Measurements from ENCODE around the gene SPPL3. TPM values are rescaled to one million over a fixed set of nuclear protein-coding genes. Genes with fewer than 3 reads are reported as not detected.

Gene SPPL3
- total RNA-seq, 1 experiment from 2014 or later = 51.1 TPM

DNA sequence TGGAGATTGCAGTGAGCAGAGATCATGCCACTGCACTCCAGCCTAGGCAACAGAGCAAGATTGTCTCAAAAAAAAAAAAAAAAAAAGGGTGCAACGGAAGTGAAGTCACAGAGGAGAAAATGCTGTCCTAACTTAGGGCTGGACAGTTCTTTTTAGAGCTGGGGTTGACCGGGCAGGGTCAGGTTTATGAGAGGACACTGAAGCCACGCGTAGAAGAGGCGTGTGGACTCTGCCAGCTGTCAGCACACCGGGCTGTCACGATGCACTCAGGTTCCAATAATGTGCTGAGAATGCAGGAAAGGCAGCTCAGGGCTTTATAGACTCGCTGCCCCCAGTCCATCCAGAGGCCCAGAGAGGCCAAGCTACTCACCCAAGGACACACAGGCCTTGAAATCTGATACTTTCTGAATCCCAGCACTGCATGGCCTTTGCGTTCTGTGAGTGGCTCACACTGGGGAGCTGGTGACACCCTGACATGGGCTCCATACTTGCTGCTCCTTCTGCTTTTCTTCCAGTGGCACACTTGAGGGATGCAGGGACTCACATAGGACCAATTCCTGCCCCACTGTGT is 28.9 kb upstream of the SPPL3 start:
- no peak for ATAC-seq
- Histone ChIP-seq H3K36me3 (ENCODE audit: control insufficient read depth, insufficient read depth, low read length) (no peaks in the 10 kb centered on the region), H3K4me1 (ENCODE audit: control insufficient read depth, insufficient read depth, low read length) (no peaks in the 10 kb centered on the region), H3K9me3 (ENCODE audit: control insufficient read depth, insufficient read depth, low read depth, low read length) (no peaks in the 10 kb centered on the region), H3K27ac (ENCODE audit: low read length) (no peak overlapping the region), H3K4me3 (ENCODE audit: low read depth in 2 of 2, low read length in 2 of 2) (no peak overlapping the region), H3K27me3 (ENCODE audit: control insufficient read depth, insufficient read depth, low read length) (no peaks in the 10 kb centered on the region)
- BruUV-seq (replicated peaks) = no TSS peak
- no peak for TF ChIP-seq TCF7L2 (IDR thresholded peaks at IDR 0.05; ENCODE audit: low read depth, low read length)
- no peak for DNase-seq (ENCODE audit: low read depth, low spot score)
- intact Hi-C loops (cut with micrococcal nuclease; ENCODE audit: unreplicated experiment) = no loop called here
- CTCF ChIA-PET = no interaction called here
- POLR2A ChIA-PET = no interaction called here
- in situ Hi-C loops (cut with HindIII; ENCODE audit: low pct_unique_long_range_greater_than_20kb, low sequenced_read_pairs) = no loop called here

DNA sequence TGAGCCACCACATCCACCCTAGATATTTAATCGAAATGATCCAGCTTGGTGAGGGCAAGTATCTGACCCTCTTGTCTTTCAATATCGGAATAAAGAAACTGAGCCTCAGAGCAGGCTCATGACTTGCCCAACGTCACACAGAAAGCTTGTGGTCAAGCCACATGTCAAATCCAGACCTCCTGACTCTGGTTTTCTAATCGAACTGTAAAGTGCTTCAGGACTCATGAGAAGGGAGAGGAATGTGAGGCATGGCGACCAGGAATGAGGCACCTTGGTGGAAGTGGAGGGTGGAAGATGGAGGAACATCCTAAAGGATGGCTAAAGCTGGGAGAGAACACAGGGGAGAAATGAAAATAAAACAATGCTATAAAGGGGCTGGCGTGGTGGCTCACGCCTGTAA is 27.9 kb upstream of the SPPL3 start:
- CTCF ChIA-PET = interaction anchor here (0.7 kb wide), 1 partner anchor 285 kb away, joined by 5 read pairs; no protein-coding TSS in a partner anchor
- no peaks in the 10 kb centered on the region for H3K27me3 ChIP-seq (ENCODE audit: control insufficient read depth, insufficient read depth, low read length)
- no peaks in the 10 kb centered on the region for H3K9me3 ChIP-seq (ENCODE audit: control insufficient read depth, insufficient read depth, low read depth, low read length)
- in situ Hi-C loops (cut with HindIII; ENCODE audit: low pct_unique_long_range_greater_than_20kb, low sequenced_read_pairs) (no loop called here), intact Hi-C loops (cut with micrococcal nuclease; ENCODE audit: unreplicated experiment) (no loop called here)
- no peak overlapping the region for H3K27ac ChIP-seq (ENCODE audit: low read length)
- no peak overlapping the region for H3K4me3 ChIP-seq (ENCODE audit: low read depth in 2 of 2, low read length in 2 of 2)
- ATAC-seq = no peak
- DNase-seq (ENCODE audit: low read depth, low spot score) = no peak
- no peaks in the 10 kb centered on the region for H3K4me1 ChIP-seq (ENCODE audit: control insufficient read depth, insufficient read depth, low read length)
- TF ChIP-seq, protein P1, sequence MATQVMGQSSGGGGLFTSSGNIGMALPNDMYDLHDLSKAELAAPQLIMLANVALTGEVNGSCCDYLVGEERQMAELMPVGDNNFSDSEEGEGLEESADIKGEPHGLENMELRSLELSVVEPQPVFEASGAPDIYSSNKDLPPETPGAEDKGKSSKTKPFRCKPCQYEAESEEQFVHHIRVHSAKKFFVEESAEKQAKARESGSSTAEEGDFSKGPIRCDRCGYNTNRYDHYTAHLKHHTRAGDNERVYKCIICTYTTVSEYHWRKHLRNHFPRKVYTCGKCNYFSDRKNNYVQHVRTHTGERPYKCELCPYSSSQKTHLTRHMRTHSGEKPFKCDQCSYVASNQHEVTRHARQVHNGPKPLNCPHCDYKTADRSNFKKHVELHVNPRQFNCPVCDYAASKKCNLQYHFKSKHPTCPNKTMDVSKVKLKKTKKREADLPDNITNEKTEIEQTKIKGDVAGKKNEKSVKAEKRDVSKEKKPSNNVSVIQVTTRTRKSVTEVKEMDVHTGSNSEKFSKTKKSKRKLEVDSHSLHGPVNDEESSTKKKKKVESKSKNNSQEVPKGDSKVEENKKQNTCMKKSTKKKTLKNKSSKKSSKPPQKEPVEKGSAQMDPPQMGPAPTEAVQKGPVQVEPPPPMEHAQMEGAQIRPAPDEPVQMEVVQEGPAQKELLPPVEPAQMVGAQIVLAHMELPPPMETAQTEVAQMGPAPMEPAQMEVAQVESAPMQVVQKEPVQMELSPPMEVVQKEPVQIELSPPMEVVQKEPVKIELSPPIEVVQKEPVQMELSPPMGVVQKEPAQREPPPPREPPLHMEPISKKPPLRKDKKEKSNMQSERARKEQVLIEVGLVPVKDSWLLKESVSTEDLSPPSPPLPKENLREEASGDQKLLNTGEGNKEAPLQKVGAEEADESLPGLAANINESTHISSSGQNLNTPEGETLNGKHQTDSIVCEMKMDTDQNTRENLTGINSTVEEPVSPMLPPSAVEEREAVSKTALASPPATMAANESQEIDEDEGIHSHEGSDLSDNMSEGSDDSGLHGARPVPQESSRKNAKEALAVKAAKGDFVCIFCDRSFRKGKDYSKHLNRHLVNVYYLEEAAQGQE (IDR thresholded peaks at IDR 0.05; ENCODE audit: insufficient read depth in 1 of 2, low read depth in 2 of 2, low read length in 1 of 2) = no peak
- TF ChIP-seq TCF7L2 (IDR thresholded peaks at IDR 0.05; ENCODE audit: low read depth, low read length) (no peak), POLR2AphosphoS5 (IDR thresholded peaks at IDR 0.05; ENCODE audit: low read depth, low read length) (no peak), SIN3A (IDR thresholded peaks at IDR 0.05; ENCODE audit: borderline replicate concordance, insufficient read depth, low read depth, low read length) (no peak)
- TF ChIP-seq, protein P2, sequence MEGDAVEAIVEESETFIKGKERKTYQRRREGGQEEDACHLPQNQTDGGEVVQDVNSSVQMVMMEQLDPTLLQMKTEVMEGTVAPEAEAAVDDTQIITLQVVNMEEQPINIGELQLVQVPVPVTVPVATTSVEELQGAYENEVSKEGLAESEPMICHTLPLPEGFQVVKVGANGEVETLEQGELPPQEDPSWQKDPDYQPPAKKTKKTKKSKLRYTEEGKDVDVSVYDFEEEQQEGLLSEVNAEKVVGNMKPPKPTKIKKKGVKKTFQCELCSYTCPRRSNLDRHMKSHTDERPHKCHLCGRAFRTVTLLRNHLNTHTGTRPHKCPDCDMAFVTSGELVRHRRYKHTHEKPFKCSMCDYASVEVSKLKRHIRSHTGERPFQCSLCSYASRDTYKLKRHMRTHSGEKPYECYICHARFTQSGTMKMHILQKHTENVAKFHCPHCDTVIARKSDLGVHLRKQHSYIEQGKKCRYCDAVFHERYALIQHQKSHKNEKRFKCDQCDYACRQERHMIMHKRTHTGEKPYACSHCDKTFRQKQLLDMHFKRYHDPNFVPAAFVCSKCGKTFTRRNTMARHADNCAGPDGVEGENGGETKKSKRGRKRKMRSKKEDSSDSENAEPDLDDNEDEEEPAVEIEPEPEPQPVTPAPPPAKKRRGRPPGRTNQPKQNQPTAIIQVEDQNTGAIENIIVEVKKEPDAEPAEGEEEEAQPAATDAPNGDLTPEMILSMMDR (IDR thresholded peaks at IDR 0.05) = no peak
- BruUV-seq (replicated peaks) = no TSS peak
- POLR2A ChIA-PET = no interaction called here
- H3K36me3 ChIP-seq (ENCODE audit: control insufficient read depth, insufficient read depth, low read length) = no peaks in the 10 kb centered on the region

DNA sequence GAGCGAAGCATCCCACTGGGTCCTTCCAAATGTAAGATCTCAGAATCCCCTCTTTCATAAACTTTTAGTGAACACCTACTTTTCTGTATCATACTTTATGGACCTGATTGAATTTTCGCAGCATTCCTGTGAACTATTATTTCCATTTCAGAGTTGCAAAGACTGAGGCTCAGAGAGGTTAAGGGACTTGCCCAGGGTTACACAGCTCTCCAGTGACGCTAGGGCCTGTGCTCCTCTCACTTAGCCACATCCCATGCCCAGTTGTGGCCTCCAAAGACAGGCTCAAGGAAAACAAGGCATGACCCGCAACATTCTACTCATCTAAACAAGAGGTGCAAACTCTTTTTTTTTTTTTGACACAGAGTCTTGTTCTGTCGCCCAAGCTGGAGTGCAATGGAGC is 25.9 kb upstream of the SPPL3 start:
- ChIA-PET POLR2A (no interaction called here), CTCF (interaction anchor here (0.6 kb wide), 1 partner anchor 13 kb away, joined by 3 read pairs; no protein-coding TSS in a partner anchor)
- H3K9me3 ChIP-seq (ENCODE audit: control insufficient read depth, insufficient read depth, low read depth, low read length) = no peaks in the 10 kb centered on the region
- H3K4me1 ChIP-seq (ENCODE audit: control insufficient read depth, insufficient read depth, low read length) = no peaks in the 10 kb centered on the region
- in situ Hi-C loops (cut with HindIII; ENCODE audit: low pct_unique_long_range_greater_than_20kb, low sequenced_read_pairs) (no loop called here), intact Hi-C loops (cut with micrococcal nuclease; ENCODE audit: unreplicated experiment) (no loop called here)
- ATAC-seq (no peak), DNase-seq (ENCODE audit: low read depth, low spot score) (no peak)
- H3K36me3 ChIP-seq (ENCODE audit: control insufficient read depth, insufficient read depth, low read length) = no peaks in the 10 kb centered on the region
- TF ChIP-seq, protein P2 (IDR thresholded peaks at IDR 0.05) = no peak
- TF ChIP-seq TCF7L2 (IDR thresholded peaks at IDR 0.05; ENCODE audit: low read depth, low read length) (no peak), POLR2AphosphoS5 (IDR thresholded peaks at IDR 0.05; ENCODE audit: low read depth, low read length) (no peak), SIN3A (IDR thresholded peaks at IDR 0.05; ENCODE audit: borderline replicate concordance, insufficient read depth, low read depth, low read length) (no peak)
- TF ChIP-seq, protein P1 (IDR thresholded peaks at IDR 0.05; ENCODE audit: insufficient read depth in 1 of 2, low read depth in 2 of 2, low read length in 1 of 2) = no peak
- H3K27ac ChIP-seq (ENCODE audit: low read length) = no peak overlapping the region
- H3K27me3 ChIP-seq (ENCODE audit: control insufficient read depth, insufficient read depth, low read length) = no peaks in the 10 kb centered on the region
- H3K4me3 ChIP-seq (ENCODE audit: low read depth in 2 of 2, low read length in 2 of 2) = no peak overlapping the region
- BruUV-seq (replicated peaks) = no TSS peak
